Measurements from ENCODE around the gene CLEC11A.
"Not testable (repeated sequence)": the region's sequence is repeated elsewhere in the genome, so short reads cannot be mapped to it uniquely, and the experiment has no call there.

Gene CLEC11A

GRCh38 chr19:50763521-50763920, 40.4 kb downstream of the CLEC11A start:
- DNase-seq: not testable (repeated sequence)

DNA sequence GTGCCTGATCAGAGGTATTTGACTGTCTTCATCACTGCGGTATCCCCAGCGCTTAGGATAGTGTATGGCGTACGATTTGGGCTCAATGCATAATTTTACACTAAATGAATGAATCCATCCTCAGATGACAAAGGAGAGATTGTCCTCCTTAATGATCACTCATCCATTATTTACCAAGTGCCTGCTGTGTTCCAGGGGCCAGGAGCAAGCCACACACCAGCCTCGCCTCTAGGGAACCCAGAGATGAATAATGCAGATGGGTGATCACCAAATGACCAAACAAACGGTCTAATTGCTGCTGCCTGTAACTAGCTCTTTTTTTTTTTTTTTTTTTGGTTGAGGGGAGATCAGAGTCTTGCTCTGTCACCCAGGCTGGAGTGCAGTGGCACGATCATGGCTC, 41.2 kb downstream of the CLEC11A start:
- DNase-seq: no peak

- DNase-seq: not testable (repeated sequence)
Observed at GRCh38 chr19:50766746-50767145, 43.6 kb downstream of the CLEC11A start.

- not testable (repeated sequence) for DNase-seq
Observed at GRCh38 chr19:50767263-50767662, 44.1 kb downstream of the CLEC11A start.

DNA sequence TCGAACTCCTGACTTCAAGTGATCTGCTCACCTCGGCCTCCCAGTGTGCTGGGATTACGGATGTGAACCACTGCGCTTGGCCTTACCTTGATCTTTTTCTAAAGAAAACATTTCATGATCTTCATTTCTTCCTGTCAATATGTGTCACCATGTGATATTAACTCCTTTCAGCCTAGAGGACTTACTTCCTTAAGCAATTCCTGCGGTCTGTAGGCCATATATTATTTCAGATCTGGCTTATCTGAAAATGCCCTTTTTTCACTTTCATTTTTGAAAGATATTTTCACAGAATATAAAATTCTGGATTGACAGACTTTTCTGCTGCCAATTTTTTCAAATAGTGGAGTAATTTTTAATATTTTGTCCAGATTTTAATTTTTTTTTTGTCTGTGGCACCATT, 45.1 kb downstream of the CLEC11A start:
- DNase-seq: no peak

DNA sequence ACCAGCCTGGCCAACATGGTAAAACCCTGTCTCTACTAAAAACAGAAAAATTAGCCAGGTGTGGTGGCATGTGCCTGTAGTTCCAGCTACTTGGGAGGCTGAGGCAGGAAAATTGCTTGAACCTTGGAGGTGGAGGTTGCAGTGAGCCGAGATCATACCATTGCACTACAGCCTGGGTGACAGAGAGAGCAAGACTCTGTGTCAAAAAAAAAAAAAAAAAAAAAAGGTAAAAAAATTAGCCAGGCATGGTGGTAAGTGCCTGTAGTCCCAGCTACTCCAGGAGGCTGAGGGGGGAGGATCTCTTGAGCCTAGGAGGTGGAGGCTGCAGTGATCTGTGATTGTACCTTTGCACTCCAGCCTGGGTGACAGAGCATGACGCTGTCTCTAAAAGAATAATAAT, 47.0 kb downstream of the CLEC11A start, which contains the start of gene GPR32:
TSS of gene GPR32 (plus strand) at position 301 of the 400 bp plus-strand sequence. CDS start 137 bp downstream, outside the sequence.
- DNase-seq: not testable (repeated sequence)

DNA sequence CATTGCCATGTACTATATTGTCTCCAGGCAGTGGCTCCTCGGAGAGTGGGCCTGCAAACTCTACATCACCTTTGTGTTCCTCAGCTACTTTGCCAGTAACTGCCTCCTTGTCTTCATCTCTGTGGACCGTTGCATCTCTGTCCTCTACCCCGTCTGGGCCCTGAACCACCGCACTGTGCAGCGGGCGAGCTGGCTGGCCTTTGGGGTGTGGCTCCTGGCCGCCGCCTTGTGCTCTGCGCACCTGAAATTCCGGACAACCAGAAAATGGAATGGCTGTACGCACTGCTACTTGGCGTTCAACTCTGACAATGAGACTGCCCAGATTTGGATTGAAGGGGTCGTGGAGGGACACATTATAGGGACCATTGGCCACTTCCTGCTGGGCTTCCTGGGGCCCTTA, 47.7 kb downstream of the CLEC11A start:
- DNase-seq: no peak

DNA sequence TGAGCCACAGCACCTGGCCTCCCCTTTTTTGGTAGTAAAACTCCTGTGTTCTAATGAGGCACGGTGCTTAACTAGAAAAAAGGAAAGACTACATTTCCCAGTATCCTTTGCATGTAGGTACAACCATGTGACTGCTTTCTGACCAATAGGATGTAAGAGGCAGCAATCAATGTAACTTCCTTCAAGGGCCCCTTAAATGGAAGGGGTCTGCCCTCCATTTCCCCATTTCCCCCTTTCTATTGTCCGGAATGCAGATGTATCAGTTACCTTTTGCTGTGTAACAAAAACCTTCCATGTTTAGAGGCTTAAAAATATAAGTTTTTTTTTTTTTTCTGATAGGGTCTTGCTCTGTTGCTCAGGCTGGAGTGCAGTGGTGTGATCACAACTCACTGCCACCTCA, 49.3 kb downstream of the CLEC11A start:
- DNase-seq: no peak

DNA sequence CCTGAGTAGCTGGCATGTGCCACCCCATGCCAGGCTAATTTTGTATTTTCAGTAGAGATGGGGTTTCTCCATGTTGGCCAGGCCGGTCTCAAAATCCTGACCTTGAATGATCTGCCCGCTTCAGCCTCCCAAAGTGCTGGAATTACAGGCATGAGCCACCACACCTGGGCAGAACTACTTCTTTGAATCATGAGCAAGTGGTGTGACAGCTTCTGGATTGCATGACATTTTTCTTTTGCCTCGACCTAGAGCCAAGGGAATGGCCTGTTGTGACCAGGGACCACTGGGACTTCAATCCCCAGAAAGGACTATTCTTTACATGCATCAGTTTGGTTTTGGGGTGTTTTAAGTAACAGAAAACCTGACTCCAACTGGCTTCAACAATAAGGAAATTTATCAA, 49.7 kb downstream of the CLEC11A start:
- DNase-seq: not testable (repeated sequence)

GRCh38 chr19:50773454-50773853, 50.3 kb downstream of the CLEC11A start:
- not testable (repeated sequence) for DNase-seq
